ENCODE results near the gene DGKH. TPM values are rescaled to one million over a fixed set of nuclear protein-coding genes. Genes with fewer than 3 reads are reported as not detected.
A peak's percentile ranks its signal among the peaks of the same experiment; 100 is the strongest.

Gene DGKH
- total and polyA plus RNA-seq, 9 donors = 2.4 to 5.1 (median 2.8) TPM

DNA sequence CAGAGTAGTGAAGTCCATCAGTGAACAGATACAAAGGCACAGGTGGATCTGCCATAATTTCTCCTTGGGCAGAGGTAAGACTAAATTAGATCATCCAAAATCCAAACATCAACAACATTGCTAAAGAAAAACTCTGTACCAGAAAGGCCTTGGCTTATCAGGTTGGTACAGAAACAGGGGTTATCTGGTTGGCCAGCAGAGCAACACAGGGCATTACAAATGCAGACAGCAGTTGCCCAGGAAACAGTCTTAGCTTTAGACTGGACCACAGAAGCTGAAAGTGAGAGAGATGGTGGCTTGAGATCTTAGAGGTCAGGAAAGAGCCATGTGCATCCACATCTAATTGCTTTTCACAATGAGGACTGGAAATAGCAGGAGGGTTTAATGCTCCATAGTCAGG lies 26.6 kb upstream of the DGKH start:
- H3K4me1 ChIP-seq (ENCODE audit: control insufficient read depth, insufficient read depth, low read length) = no peaks in the 10 kb centered on the region
- H3K9me3 ChIP-seq (replicated peaks; ENCODE audit: control insufficient read depth, low read depth, low read length) = no peaks in the 10 kb centered on the region
- no peaks in the 10 kb centered on the region for H3K36me3 ChIP-seq (ENCODE audit: control insufficient read depth, insufficient read depth, low read length)
- H3K4me3 ChIP-seq (ENCODE audit: low read length) = no peak overlapping the region
- H3K27ac ChIP-seq (ENCODE audit: low read length) = no peak overlapping the region
- DNase-seq = no peak
- H3K27me3 ChIP-seq (ENCODE audit: control insufficient read depth, insufficient read depth, low read length) = no peaks in the 10 kb centered on the region

DNA sequence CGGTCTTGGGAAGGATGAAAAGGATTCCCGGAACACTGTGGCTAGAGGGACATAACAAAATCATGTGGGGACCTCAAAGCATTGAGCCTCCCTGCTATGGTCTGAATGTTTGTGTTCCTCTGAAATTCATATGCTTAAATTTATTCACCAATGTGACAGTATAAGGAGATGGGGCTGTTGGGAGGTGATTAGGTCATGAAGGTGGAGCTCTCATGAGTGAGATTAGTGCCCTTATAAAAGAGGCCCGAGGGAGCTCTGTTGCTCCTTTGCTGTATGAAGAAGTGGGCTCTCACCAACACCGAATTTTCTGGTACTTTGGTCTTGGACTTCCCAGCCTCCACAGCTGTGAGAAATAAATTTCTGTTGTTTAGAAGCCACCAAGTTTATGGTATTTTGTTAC lies 26.1 kb upstream of the DGKH start:
- no peak overlapping the region for H3K27ac ChIP-seq (ENCODE audit: low read length)
- no peaks in the 10 kb centered on the region for H3K36me3 ChIP-seq (ENCODE audit: control insufficient read depth, insufficient read depth, low read length)
- no peaks in the 10 kb centered on the region for H3K27me3 ChIP-seq (ENCODE audit: control insufficient read depth, insufficient read depth, low read length)
- no peak for DNase-seq
- no peaks in the 10 kb centered on the region for H3K4me1 ChIP-seq (ENCODE audit: control insufficient read depth, insufficient read depth, low read length)
- H3K4me3 ChIP-seq (ENCODE audit: low read length) = no peak overlapping the region
- no peaks in the 10 kb centered on the region for H3K9me3 ChIP-seq (replicated peaks; ENCODE audit: control insufficient read depth, low read depth, low read length)
- WGBS (ENCODE audit: insufficient coverage) = 80% methylated on average over 2 of the region's 4 CpGs

DNA sequence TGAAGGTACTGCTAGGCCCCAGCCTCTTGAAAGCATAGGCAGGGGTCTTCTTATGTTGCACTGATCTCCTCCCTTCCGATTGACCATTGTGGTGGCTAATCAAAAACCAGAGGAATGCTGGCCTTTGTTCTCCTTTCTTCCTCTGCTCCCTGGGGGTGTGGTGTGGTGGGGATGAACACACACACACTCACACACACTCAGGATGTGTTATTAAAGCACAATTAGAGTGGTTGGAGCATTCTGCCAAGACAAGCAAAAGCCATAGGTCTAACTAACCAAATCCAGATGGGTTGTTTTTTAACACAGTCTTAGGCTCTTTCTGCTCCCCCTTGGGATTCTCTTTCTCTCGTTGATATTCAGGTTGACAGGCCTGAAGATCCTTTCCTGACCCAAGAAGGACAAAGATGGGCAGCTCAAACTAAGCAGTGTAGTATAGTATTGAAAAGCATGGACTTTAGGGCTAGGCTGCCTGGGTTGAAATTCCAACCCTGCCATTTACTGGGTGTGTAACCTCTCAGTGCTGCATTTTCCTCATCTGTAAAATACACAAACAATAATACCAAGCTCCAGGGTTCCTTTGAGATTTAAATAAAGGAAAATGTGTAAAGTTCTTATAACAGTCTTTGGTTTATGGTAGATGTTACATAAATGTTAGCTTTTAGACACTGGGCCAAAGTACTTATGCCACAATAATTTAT lies 25.5 kb upstream of the DGKH start:
- no CpG with 5 or more reads among the region's 2 CpGs for WGBS (ENCODE audit: insufficient coverage)
- DNase-seq = no peak
- Histone ChIP-seq H3K9me3 (replicated peaks; ENCODE audit: control insufficient read depth, low read depth, low read length) (no peaks in the 10 kb centered on the region), H3K27ac (ENCODE audit: low read length) (no peak overlapping the region), H3K4me1 (ENCODE audit: control insufficient read depth, insufficient read depth, low read length) (no peaks in the 10 kb centered on the region), H3K27me3 (ENCODE audit: control insufficient read depth, insufficient read depth, low read length) (no peaks in the 10 kb centered on the region), H3K4me3 (ENCODE audit: low read length) (no peak overlapping the region), H3K36me3 (ENCODE audit: control insufficient read depth, insufficient read depth, low read length) (no peaks in the 10 kb centered on the region)

DNA sequence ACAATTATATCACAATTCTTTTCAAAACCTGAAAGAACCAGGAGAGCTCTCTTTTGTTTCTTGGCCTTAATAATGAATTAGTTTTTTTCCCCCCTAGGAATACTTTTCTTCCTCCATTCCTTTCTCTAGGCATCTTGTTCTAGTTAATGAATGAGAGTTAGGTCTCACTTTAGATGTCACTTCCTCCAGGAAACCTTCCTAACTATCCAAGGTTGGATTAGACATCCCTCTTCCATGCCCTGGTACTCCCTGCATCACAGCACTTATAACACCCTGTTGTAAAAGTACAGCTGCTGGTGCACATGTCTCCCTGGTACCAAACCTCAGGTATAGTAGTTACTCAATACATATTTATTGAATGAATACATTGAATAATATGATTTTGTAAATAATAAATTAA lies 21.2 kb upstream of the DGKH start:
- Histone ChIP-seq H3K9me3 (replicated peaks; ENCODE audit: control insufficient read depth, low read depth, low read length) (no peaks in the 10 kb centered on the region), H3K27me3 (ENCODE audit: control insufficient read depth, insufficient read depth, low read length) (peaks cover 3% of the 10 kb centered on the region), H3K36me3 (ENCODE audit: control insufficient read depth, insufficient read depth, low read length) (no peaks in the 10 kb centered on the region), H3K4me3 (ENCODE audit: low read length) (no peak overlapping the region), H3K4me1 (ENCODE audit: control insufficient read depth, insufficient read depth, low read length) (no peaks in the 10 kb centered on the region), H3K27ac (ENCODE audit: low read length) (no peak overlapping the region)
- no peak for DNase-seq

DNA sequence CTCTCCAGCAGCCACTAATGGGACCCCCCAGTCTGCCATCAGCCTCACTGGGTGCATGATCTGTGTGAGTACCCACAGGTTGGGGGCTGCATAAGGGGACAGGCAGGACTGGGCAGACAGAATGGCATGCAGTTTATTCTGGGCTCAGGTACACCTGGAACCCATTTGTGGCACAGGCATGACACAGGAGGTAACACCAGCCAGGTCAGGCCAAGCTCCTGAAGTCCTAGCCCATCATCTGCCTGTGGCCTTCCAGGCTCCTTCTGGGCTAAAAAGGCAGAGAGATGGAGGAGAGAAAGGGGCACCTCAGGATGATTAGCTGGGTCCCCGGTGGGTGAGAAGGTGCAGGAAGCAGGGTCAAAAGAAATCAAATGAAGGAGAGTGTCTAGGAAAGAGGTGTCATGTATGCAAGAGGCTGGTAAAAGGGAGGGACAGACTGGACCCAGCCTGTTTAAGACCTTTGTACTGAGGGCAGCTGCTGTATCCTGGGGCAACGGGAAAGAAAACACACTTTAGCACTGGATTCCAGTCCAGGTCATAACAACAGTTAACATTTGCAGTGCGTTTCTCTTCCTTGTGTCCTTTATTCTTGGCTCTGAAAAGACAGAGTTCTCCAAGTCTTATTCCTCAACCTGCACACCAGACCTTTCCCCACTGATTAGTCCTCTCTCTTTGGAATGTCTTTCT lies 20.2 kb upstream of the DGKH start:
- WGBS (ENCODE audit: insufficient coverage) = 49% methylated on average over 3 of the region's 3 CpGs
- H3K4me1 ChIP-seq (ENCODE audit: control insufficient read depth, insufficient read depth, low read length) = no peaks in the 10 kb centered on the region

DNA sequence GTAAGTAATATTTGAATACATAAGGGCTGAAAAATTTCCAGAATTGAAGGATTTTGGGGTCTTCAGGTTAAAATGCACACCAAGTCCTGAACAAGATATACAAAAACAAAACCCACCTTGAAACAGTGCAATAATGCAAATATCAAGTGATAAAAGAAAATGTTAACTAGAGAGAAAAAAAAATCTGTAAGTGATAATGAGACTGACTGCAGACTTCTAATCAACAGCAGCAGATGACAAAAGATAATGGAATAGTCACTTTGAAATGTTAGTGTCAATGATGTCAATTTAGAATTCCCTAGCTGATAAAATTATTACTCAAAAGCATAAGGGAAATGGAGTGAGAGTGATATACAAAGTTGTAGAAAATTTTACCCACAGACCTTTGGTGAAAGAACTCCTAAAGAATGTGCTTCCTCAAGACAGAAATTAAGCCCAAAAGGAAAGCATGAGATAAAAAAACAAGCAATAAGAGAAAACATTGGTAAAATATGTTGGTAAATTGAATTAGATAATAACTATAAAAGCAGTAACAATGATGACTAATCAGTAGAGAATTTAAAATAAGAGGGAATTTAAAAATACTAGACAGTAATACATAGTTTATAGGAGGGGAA lies 12.4 kb upstream of the DGKH start:
- Histone ChIP-seq H3K27ac (ENCODE audit: low read length) (no peak overlapping the region), H3K4me3 (ENCODE audit: low read length) (no peak overlapping the region), H3K36me3 (ENCODE audit: control insufficient read depth, insufficient read depth, low read length) (no peaks in the 10 kb centered on the region), H3K4me1 (ENCODE audit: control insufficient read depth, insufficient read depth, low read length) (peaks cover 6% of the 10 kb centered on the region), H3K9me3 (replicated peaks; ENCODE audit: control insufficient read depth, low read depth, low read length) (no peaks in the 10 kb centered on the region), H3K27me3 (ENCODE audit: control insufficient read depth, insufficient read depth, low read length) (peaks cover 13% of the 10 kb centered on the region)
- DNase-seq = no peak

More for the DNA sequence above, 20.2 kb upstream of the DGKH start:
- DNase-seq = no peak
- no peak overlapping the region for H3K27ac ChIP-seq (ENCODE audit: low read length)
- no peaks in the 10 kb centered on the region for H3K9me3 ChIP-seq (replicated peaks; ENCODE audit: control insufficient read depth, low read depth, low read length)
- peaks cover 3% of the 10 kb centered on the region for H3K27me3 ChIP-seq (ENCODE audit: control insufficient read depth, insufficient read depth, low read length)
- H3K4me3 ChIP-seq (ENCODE audit: low read length) = no peak overlapping the region
- no peaks in the 10 kb centered on the region for H3K36me3 ChIP-seq (ENCODE audit: control insufficient read depth, insufficient read depth, low read length)

DNA sequence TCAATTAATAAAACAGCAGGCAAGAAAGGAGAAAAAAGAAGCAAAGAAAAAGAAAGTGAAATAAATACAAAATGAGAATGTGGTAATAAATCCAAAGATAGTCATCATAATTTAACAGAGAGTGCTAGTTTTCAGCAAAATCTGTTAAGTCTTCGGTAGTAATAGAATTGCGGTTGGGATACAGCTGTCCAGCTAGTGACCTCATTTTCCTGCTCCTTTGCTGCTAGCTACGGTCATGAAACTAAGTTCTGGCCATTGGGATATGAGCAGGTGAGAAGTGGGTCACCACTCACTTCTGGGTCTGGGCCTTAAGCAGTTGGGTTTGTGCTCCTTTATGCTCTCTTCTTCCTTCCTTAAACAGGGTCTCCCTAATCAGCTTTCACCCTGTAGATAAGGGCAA lies 11.7 kb upstream of the DGKH start:
- 100% methylated on average over 1 of the region's 3 CpGs for WGBS (ENCODE audit: insufficient coverage)
- no peaks in the 10 kb centered on the region for H3K9me3 ChIP-seq (replicated peaks; ENCODE audit: control insufficient read depth, low read depth, low read length)
- peaks cover 20% of the 10 kb centered on the region for H3K27me3 ChIP-seq (ENCODE audit: control insufficient read depth, insufficient read depth, low read length)
- H3K27ac ChIP-seq (ENCODE audit: low read length) = no peak overlapping the region
- peaks cover 13% of the 10 kb centered on the region for H3K4me1 ChIP-seq (ENCODE audit: control insufficient read depth, insufficient read depth, low read length)
- H3K4me3 ChIP-seq (ENCODE audit: low read length) = no peak overlapping the region
- no peaks in the 10 kb centered on the region for H3K36me3 ChIP-seq (ENCODE audit: control insufficient read depth, insufficient read depth, low read length)
- no peak for DNase-seq

DNA sequence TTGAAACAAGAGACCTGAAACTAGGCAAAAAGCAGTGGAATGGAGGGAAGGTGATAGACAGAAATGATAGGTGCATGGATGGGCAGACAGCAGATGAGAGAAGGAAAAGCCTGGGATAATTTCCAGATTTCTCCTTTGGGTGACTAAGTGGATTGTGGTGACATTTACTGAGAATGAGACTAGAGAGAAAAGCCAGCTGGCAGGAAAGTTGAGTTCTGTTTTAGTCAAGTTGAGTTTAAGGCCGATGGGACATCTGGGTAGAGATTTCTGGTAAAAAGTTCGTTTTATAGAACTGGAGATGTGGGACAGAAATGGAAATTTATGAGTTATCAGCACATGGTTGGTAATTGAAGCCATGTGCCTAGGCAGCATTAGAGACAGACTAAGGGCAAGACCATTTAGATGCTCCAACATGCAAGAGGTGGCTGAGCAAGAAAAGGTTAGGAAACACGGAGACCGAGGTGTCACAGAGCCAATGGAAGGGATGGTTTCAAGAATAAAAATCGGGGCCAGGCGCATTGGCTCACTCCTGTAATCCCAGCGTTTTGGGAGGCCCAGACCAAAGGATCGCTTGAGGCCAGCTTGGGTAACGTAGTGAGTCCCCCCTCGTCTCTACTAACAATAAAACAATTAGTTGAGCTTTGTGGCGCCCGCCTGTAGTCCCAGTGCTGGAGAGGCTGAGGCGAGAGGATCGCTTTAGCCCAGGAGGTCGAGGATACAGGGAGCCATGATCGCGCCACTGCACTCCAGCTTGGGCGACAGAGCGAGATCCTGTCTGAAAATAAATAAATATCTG lies 9.6 kb upstream of the DGKH start:
- Histone ChIP-seq H3K4me3 (ENCODE audit: low read length) (no peak overlapping the region), H3K4me1 (ENCODE audit: control insufficient read depth, insufficient read depth, low read length) (peaks cover 15% of the 10 kb centered on the region), H3K36me3 (ENCODE audit: control insufficient read depth, insufficient read depth, low read length) (no peaks in the 10 kb centered on the region), H3K27ac (ENCODE audit: low read length) (no peak overlapping the region), H3K27me3 (ENCODE audit: control insufficient read depth, insufficient read depth, low read length) (peaks cover 26% of the 10 kb centered on the region), H3K9me3 (replicated peaks; ENCODE audit: control insufficient read depth, low read depth, low read length) (no peaks in the 10 kb centered on the region)
- 77% methylated on average over 17 of the region's 19 CpGs for WGBS (ENCODE audit: insufficient coverage)
- DNase-seq = no peak

DNA sequence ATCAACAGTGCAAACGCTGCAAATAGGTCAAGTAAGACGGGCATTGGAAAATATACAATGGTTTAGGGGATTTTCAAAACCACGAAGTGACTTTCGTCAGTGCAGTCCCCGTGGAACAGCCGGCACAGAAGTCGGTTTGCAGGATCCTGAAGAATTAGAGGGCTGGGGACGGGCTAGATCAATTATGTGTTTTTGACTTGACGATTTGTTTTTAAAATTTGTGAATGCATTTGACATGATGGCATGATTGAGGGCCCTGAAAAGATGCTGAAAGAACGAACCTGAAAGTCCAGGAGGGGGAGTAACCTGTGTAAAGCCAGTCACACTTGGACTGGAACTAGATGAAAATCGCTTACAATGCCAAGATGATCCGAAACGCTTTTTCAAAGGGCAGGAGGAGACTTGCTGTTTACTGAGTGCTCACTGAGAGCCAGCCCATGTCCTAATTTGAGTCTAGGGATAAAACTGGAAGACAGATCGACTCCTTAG lies 8.9 kb upstream of the DGKH start:
- no peaks in the 10 kb centered on the region for H3K9me3 ChIP-seq (replicated peaks; ENCODE audit: control insufficient read depth, low read depth, low read length)
- no peak for DNase-seq
- H3K4me1 ChIP-seq (ENCODE audit: control insufficient read depth, insufficient read depth, low read length) = peaks cover 15% of the 10 kb centered on the region
- peak overlapping the region; percentile 74 for H3K27ac ChIP-seq (ENCODE audit: low read length)
- H3K36me3 ChIP-seq (ENCODE audit: control insufficient read depth, insufficient read depth, low read length) = no peaks in the 10 kb centered on the region
- 19% methylated on average over 14 of the region's 14 CpGs for WGBS (ENCODE audit: insufficient coverage)
- peak overlapping the region; percentile 72 for H3K4me3 ChIP-seq (ENCODE audit: low read length)
- peaks cover 27% of the 10 kb centered on the region for H3K27me3 ChIP-seq (ENCODE audit: control insufficient read depth, insufficient read depth, low read length)

All from muscle of leg (tissue), 11 donors.